GM13977 (cell line): ENCODE results near the gene COLGALT1.
"Not testable (repeated sequence)": the region's sequence is repeated elsewhere in the genome, so short reads cannot be mapped to it uniquely, and the experiment has no call there.

ENCODE experiments used
- DNase-seq: peaks from one replicate; pipeline ENCODE4 v3.0.0; 2012; ENCODE audit warnings: low spot score
- CTCF ChIP-seq: IDR thresholded peaks from 2 replicates; pipeline ENCODE4 v1.5.1; 2012; ENCODE audit warnings: mild to moderate bottlenecking, control low read depth; ENCODE audit not compliant: insufficient read depth; ENCODE audit errors: extremely low read depth, missing control alignments
- in situ Hi-C: fragments of 300-500 bp; cut with MboI; formaldehyde crosslinking; loops from one replicate; pipeline ENCODE4 v1.12.0; 2022; ENCODE audit warnings: low sequenced_read_pairs, low pct_unique_long_range_greater_than_20kb, mixed read lengths, inconsistent platforms; ENCODE audit not compliant: unreplicated experiment

Gene COLGALT1

GRCh38 chr19:17567940-17568339, 12.5 kb downstream of the COLGALT1 start:
- no peak for DNase-seq
- in situ Hi-C loops = no loop called here
- no peak for TF ChIP-seq CTCF

GRCh38 chr19:17570291-17570690, 14.8 kb downstream of the COLGALT1 start:
- in situ Hi-C loops, DNase-seq: not testable (repeated sequence)

GRCh38 chr19:17570791-17571190, 15.3 kb downstream of the COLGALT1 start:
- DNase-seq = no peak
- in situ Hi-C loops = no loop called here
- TF ChIP-seq CTCF = no peak

DNA sequence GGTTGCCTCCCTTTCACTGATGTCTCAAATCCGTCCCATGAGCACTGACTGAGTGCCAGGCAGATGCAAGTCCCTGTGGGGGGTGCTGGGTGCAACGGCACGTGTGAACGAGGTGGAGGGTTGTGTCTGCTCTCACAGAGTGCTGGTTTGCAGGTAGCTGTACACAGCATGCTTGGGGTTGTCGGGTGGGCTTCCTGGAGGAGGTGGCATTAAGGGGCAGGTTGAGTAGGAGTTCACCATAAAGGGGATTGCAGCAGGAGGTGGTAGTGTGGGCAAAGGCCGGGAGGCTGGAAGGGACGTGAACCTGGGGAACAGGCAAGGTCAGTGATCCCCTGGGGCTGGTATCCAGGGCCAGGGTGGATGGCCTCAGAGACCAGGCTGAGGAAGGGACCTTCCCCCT, 17.2 kb downstream of the COLGALT1 start:
- in situ Hi-C loops = no loop called here
- TF ChIP-seq CTCF = no peak
- DNase-seq = no peak

DNA sequence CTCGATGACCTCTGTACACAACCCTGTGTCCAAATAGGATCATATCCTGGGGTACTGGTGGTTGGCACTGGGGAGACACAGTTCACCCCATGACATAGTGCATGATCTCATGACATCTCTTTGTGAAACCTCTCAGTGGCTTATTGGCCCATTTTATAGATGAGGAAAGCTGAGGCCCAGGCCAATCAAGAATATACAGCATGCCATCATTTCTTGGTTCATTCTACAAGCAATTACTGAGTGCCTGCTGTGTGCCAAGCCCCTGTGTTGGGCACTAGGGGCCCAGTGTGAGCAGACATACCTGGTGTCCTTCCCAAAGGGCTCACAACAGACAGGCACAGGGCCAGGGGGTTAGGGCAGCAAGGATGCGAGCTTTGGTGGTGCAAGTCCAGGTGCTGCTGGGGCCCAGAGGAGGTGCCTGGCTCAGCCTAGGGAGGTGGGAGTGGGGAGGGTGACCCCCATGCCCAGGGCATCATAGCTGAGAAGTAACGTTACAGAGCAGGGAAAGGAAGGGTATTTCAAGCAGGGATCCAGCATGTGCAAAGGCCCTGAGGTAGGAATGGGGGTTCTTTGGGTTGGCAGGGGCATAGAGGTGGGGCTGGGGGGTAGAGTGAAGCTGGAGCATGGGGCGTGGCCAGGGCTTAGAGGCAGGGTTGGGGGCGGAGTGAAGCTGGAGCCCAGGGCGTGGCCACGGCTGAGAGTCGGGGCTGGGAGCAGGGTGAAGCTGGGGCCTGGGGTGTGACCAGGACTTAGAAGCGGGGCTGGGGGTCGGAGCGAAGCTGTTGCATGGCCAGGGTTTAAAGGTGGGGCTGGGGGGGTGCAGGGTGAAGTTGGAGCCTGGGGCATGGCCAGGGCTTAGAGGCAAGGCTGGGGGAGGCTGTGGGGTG, 20.7 kb downstream of the COLGALT1 start:
- TF ChIP-seq CTCF = no peak
- DNase-seq = no peak
- in situ Hi-C loops = no loop called here

- DNase-seq = peak; percentile 44
These were observed 21.5 kb downstream of the COLGALT1 start for GRCh38 chr19:17576758-17577456.

More at GRCh38 chr19:17576758-17577456, 21.5 kb downstream of the COLGALT1 start:
- TF ChIP-seq CTCF = no peak
- in situ Hi-C loops = no loop called here
